A549 treated with dexamethasone at 1 μM for 4 hours (cell line): ENCODE results near the gene RBP3. TPM values are rescaled to one million over a fixed set of nuclear protein-coding genes. Genes with fewer than 3 reads are reported as not detected.

ENCODE experiments used
- total RNA-seq: library from RNA; stranded (reverse); fragments of 200-300 nt; extraction: Qiagen RNA extraction; gene quantifications from 5 replicates; pipeline ENCODE4 v1.2.3, GENCODE V29; 2022

Gene RBP3
- total RNA-seq, result not detected in 5 replicates

DNA sequence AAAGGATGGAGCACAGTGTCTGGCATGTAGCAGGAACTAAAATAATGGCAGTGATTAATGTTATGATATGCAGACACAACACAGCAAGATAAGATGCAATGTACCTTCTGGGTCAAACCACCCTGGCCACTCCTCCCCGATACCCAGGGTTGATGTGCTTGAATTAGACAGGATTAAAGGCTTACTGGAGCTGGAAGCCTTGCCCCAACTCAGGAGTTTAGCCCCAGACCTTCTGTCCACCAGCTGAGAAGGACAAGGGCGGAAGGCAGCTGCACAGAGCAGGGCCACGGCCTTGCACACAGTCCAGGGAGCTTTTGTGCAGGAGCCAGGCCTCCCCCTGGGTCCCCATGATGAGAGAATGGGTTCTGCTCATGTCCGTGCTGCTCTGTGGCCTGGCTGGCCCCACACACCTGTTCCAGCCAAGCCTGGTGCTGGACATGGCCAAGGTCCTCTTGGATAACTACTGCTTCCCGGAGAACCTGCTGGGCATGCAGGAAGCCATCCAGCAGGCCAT, at the start of gene RBP3:
RBP3 (plus strand) TSS at position 226 of the 514 bp plus-strand sequence; CDS start at position 348, 122 bp downstream.

GRCh38 chr10:47299611-47300428, 48.3 kb upstream of the RBP3 start, which contains the start of gene GDF10:
TSS of gene GDF10 (plus strand) at chr10:47300197. CDS start at chr10:47300652, 455 bp downstream.

GRCh38 chr10:47322300-47323061, 25.7 kb upstream of the RBP3 start, which contains the start of gene GDF2:
TSS of gene GDF2 (plus strand) at chr10:47322454. CDS start at chr10:47322669, 215 bp downstream.

GRCh38 chr10:47384148-47384921, 36.2 kb downstream of the RBP3 start, which contains the start of gene ZNF488:
TSS of gene ZNF488 (minus strand) at chr10:47384293. CDS start at chr10:47368829, 15,464 bp downstream.

Other genes with a start within 250 kb of the RBP3 start
- gene GDF10, start 48.2 kb upstream of the RBP3 start, total RNA-seq, result 0.05 to 0.13 TPM (median 0.05 TPM) in 4 of 5 replicates, not detected in the other
- not detected in 5 replicates for gene GDF2, start 25.9 kb upstream of the RBP3 start, total RNA-seq
- gene ZNF488, start 35.9 kb downstream of the RBP3 start, total RNA-seq, result 10.6 to 13.9 TPM (median 13.1 TPM) in 5 replicates
- gene ANXA8, start 135.8 kb downstream of the RBP3 start, total RNA-seq, result 30.6 to 40.7 TPM (median 30.7 TPM) in 5 replicates
- gene FAM25G, start 143.3 kb downstream of the RBP3 start, total RNA-seq, result 0.83 to 0.92 TPM in 2 of 5 replicates, not detected in the others
- 5.4 to 10.1 TPM (median 9.6 TPM) in 5 replicates for gene AGAP9, start 175.3 kb downstream of the RBP3 start, total RNA-seq